Measurements from ENCODE around the gene SCGB3A2.

The SCGB3A2 gene, protein sequence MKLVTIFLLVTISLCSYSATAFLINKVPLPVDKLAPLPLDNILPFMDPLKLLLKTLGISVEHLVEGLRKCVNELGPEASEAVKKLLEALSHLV

DNA sequence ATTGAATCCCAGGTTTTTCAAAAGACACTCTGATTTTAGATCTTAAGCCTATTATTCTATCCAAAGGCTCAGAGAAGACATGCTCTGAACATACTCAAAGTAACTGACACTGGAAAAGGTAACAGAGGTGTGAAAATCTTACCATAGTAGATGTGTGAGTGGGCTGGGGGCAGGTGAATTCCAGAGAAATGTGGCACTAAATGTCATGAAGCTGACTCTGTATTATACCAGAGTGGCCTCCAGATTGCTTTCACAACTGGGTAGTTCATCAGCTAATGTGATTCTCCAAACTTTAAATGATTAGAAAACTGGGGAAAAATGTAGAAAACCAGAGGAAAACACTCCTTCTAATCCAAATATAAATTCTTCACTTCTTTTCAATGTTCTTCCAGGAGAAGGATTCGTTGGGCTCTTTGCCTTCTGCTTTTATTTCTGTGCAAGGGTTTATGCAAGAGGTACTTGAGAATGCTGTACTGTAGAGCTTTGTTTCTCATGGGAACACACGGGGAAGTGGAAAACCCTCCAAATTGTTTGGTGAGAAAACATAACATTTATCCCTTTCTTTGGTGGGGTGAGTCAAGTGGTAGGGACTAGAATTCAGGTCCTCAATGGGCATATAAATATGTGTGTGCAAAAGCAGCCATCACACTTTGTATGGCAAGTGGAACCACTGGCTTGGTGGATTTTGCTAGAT, at the start of gene SCGB3A2:
SCGB3A2 (plus strand) TSS at position 646 of the 694 bp plus-strand sequence. CDS start 93 bp downstream, outside the sequence.
- no peak for DNase-seq (ENCODE audit: low read depth)

DNA sequence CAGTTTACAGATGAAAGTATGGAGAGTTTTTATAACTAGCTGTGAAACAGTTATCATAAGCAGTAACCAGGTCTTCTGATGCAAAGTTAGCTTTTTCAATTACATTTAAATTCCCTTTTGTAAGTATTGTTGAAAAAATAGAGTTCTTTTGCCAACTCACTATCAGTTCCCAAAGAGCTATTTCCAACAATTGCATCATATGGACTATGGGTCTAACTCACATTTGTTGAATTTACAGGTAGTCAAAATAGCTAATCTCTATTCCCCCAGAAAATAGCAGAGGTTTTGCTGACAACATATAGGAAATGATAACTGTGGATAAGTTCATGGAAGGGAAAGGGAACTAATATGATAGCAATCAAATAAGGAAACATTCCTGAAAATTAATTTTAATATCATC, 48.5 kb upstream of the SCGB3A2 start:
- no peak for DNase-seq (ENCODE audit: low read depth)

DNA sequence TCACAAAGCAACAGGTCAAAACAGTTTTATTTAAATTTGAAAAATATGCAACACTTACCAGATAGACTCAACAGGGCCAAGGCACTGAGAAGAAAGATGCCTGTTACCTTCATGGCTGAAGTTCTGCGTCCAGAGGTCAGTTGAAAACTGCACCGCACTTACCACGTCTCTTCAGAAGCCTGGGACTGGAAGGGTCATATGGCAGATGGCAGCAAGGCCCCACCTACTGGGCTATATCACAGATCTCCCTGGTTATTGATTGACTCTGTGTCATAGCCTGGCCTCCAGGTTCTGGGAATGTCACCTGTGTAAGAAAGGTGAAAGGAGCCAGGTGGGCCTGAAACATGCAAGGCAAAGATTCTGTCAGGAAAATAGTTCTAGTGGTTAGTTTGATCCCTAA, 47.0 kb upstream of the SCGB3A2 start, which contains the start of gene SPINK1:
SPINK1 (minus strand) TSS at position 207 of the 400 bp plus-strand sequence; CDS start at position 113, 94 bp downstream.
- no peak for DNase-seq (ENCODE audit: low read depth)

DNA sequence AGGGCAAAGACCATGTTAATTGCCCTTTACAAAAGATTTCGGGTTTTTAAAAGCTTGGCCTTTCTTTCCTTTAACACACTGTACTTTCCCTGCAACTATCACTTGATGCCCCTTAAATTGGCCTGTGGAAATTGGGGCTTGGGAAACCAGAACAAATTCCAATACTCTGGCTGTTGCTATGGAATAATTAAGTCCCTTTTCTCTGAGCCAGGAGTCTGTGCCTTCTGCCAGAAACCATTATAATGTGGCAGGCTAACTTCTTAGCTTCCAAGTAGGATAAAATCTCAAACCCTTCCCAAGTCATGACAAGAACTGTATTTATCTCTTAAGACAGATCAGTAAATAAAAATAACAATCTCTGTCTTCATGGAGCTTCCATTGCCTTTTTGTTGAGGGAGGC, 46.0 kb upstream of the SCGB3A2 start:
- no peak for DNase-seq (ENCODE audit: low read depth)

DNA sequence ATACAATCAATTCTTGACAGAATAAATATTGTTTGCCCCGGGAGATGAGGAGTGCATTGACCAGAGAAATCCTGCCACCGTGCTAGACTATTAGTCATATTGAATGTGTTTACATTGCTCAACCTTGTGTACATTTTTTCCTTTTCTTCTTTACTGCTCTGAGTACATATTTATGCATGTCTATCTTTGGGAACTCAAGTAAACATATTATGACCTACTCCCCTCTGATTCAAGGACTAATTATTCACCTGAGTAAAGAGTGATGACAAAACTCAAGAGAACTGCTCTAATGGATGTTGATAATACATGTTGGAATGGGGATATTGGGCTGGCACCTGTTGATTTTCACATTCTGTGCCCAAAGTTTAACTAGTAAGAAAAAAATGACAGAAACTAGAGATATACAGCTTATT, 43.1 kb upstream of the SCGB3A2 start:
- DNase-seq (ENCODE audit: low read depth) = no peak

DNA sequence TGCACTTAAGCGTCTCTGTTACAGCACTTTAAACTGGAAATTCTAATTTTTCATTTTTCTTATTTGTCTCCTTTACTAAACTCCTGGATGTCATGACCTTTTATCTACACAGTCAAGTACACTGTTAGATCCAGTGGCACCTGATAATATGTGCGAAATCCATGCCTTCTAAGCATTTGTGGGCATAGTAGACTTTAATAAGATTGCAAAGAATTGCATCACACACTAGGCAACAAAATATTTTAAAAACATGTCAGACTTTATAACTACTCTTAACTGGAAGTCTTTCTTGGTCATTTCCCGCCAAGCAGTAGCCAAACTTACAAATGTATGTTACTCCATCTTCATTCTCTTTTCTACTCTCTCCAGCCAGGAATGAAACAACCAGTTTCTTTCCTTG, 42.1 kb upstream of the SCGB3A2 start:
- no peak for DNase-seq (ENCODE audit: low read depth)

DNA sequence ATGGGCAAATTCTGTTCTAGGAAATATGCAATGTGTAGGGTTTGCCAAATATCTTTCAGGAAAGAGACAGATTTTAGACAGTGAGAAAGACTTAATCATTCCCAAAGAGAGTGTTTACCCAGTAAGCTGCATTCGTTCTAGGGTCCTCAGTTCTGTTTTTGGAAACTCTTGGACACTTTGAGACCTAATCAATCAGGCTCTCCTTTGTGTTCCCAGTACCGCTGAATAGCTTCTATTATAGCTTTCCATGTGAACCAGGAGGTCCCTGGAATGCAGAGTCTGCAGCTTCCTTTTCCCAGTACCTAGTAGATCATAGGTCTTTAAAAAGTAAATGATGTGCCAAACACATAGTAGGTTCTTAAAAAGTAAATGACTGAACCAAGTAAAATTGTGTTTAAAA, 35.6 kb upstream of the SCGB3A2 start:
- no peak for DNase-seq (ENCODE audit: low read depth)

DNA sequence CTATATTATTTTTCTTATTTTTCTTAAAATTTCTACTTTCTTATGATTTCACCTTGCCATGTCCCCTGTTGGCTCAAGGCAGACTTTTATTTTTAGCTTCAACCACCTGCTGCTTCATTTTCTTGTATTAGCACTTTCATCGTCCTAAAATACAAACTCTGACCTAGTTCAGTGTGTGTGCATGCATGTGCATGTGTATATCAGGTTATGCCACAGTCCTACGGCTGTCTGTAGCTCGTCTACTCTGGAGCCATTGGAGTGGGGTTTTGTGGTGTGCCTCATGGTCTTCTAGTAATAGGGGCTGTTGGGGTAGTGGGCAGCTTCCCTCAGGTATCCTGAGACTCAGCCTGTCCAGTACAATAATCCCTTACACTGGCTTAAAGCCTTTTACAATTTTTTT, 33.7 kb upstream of the SCGB3A2 start:
- no peak for DNase-seq (ENCODE audit: low read depth)

DNA sequence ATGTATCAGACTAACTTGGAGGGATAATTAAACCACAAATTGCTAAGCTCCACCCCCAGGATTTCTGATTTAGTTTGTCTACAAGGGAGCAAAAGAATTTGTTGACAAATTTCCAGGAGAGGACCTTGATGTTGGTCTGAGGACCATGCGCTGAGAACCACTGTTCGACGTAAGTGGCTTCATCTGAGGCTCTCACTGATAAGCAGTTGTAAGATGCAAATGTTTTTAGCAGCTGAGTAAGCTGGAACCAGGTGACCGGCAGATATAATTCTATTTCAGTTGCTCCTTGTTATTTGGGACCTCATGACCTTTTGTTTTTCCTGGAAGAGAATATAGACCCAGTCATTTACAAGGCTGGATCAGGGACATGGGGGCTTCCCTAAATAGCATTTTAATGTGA, 32.9 kb upstream of the SCGB3A2 start:
- no peak for DNase-seq (ENCODE audit: low read depth)

DNA sequence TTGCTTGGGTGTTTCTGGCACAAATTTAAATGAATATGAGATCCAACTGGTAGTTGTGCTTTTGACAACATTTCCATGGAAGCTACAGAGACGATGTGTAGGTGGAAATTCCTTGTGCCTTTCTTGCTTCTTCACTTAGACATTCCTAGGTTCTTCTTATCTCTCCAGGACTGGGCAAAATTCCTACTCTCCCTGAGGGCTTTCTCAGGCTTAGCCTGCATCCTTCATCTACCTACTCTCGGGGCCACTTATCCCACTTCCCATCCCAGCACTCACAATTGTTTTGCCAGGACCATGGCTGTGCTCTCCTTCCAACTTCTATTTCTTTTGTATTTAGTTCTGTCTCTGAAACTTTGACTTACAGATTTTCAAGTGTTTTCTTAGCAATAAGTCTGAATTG, 29.3 kb upstream of the SCGB3A2 start:
- DNase-seq (ENCODE audit: low read depth) = no peak

DNA sequence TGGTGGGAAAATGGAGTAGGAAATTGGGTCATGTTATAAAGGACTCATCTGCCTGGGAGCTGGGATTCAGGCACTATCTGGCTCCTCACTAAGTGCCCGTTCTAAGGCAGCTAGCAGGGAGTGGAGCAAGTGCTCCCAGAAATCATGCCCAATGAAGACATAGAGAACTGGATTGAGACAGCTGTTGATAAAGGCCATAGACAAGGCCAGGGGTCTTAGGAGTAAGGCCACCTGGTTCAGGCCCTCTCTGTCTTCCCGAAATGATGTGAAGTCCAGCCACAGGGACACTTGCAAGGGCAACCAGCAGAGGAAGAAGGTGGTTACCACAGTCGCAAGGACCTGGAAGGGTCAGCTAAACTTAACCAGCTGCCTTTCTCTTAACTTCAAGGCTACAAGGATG, 26.9 kb upstream of the SCGB3A2 start:
- no peak for DNase-seq (ENCODE audit: low read depth)

DNA sequence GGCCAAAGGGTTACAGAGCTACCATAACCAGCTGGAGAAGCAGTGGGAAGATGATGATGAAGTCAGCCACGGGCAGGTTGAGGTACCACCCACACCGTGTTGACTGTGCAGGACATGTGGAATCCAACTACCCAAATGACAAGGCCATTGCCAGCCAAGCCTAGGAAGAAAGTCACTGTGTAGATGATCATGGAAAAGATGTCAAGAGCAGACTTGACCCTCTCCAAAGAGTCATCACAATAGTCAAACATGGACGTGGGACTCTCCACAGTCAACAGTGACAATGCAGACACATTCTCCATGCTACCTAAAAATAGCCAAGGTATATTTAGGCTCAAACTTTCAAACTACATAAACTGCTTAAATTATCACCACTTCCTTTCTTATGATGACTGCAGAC, 26.1 kb upstream of the SCGB3A2 start:
- no peak for DNase-seq (ENCODE audit: low read depth)

DNA sequence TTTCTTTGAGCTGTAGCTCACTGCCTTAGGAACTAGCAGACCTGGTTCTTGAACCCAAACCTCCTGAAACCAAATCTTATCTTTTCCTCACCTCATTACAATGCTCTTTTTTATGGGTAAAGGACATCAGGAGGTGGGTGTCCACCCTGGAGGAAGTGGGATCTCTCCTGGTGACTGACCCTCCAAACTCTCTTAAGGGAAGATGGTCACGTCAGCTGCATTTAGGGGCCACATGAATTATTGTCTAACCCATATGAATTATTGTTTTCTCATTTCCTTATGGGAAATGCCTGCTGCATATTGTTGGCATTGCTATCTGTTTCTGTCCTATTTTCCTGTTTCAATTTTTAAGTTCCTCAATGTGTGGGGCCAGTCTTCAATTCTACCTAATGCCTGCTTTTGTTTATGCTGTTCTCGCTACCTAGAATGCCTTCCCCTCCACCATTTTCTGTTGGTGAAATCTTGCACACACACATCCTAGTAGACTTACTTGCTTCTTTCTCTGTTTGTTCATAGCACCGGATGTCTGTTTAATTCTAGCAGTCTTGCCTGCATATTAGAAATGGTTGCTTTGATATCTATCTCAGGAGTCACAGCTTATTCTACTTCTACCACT, 25.0 kb upstream of the SCGB3A2 start:
- DNase-seq (ENCODE audit: low read depth) = no peak

DNA sequence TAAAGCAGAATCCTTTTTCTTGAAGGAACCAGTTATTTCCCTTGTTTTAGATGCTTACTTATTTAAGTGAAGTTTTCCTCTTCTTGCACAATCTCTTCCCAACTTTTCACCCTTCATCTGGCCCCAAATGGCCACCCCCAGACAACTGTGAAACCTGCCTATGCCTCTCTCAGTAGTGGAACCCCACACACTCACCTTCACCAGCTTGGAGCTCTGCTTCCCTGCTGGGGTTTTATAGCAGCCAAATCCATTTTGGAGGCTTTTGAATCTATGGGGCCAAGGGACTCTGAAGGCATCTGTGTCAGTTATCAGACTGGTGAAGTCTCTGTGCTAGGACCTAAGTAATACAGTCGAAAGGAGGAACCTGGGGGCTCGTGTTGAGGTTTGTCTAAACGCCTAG, 24.2 kb upstream of the SCGB3A2 start:
- DNase-seq (ENCODE audit: low read depth) = no peak

DNA sequence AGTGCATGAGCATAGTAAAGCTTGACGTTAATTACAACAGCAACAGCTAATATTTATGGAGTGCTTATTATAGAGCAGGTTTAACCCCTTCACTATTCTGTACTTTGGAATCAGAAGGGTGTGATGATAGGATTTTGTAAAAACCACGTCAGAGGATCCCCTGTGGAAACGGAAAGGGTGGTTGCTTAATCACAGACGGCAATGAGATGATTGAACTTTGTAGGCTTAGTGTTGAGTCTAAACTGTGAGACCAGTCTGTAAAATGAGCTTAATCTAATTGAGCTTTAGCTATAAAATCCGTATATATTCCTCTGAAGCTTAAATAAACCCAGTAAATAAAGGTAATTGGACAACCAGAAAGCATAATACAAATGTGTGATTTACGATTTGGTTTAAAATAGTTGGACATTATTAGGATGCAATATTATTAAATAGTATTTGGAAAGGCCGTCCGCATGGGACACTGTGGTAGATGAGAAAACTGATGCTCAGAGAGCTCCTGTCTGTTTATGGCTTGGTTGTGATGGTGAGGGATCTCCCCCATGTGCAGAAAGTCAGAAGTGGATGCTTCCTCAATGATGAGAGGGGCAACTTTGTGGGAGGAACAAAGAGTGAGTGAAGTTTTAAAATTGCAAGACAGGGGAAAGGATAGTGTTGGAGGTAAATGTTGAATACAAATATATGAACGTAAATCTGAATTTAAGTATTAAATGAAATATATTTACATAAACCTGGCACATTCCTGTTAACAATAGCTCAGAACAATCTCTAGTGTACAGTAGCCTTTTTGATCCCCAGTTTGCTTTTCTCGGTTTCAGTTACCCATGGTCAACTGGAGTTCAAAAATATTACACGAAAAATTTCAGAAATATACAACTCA, 23.4 kb upstream of the SCGB3A2 start:
- DNase-seq (ENCODE audit: low read depth) = no peak

DNA sequence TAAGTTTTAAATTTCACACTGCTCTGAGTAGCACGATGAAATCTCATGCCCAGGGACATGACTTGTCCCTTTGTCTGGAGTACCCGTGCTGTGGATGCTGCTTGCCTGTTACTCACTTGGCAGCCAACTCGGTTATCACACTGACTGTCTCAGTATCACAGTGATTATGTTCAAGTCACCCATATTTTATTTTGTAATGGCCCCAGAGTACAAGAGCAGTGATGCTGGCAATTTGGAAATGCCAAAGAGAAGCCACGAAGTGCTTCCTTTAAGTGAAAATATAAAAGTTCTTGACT, 22.8 kb upstream of the SCGB3A2 start:
- DNase-seq (ENCODE audit: low read depth) = no peak

DNA sequence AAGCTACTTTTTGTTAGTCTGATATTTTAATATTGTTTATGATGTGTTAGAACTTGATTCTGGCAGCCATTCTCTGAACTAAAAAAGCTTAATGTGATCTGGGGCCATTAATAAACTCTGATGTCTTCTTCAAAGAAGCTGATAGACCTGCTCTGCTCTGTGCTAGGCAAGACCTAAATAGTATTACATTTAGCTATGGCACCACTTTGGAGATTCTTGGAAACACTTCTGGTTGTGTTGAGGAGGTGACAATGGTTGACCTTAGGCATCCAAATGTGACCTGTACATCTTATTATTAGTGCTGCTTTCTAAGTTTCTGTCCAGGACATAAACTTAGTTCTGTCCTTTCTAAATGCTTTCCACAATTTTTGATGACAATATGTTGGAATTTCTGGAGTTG, 21.7 kb upstream of the SCGB3A2 start:
- no peak for DNase-seq (ENCODE audit: low read depth)

DNA sequence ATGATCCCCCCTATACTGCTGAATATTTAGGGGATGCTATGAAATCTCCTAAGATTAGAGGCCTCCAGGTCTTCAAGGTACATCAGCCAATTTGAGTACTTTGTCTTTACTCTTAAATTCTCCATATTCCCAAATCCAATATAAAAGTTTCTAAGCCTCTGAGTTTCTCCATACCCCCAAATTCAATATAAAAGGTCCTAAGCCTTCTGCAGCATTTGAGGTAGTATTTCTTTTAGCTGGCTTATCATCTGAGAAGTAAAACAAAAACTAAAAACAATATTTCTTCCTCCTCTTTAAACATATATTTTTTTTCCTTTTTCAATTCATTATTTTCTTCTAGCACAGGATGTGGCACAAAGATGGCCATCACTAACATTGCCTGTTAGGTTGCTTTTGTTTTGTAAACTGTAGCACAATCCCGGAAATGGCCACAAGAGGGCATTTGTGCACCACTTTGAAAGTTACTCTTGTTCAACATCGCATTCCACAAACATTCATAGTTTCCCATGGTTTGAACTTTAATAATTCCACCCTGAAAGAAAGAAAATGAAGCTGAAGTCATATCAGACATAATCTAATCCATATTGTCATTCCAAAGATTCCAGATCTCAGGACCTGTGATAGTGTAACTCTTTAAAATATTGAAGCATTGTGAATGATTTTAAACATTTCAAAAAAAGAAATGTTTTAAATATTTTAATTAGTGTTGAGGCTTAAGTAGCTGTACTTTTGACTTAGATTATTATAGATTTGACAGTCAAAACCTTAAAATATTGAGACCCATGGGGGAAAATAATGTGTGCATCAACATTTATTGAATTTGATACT, 21.0 kb upstream of the SCGB3A2 start:
- peak; percentile 17 for DNase-seq (ENCODE audit: low read depth)

DNA sequence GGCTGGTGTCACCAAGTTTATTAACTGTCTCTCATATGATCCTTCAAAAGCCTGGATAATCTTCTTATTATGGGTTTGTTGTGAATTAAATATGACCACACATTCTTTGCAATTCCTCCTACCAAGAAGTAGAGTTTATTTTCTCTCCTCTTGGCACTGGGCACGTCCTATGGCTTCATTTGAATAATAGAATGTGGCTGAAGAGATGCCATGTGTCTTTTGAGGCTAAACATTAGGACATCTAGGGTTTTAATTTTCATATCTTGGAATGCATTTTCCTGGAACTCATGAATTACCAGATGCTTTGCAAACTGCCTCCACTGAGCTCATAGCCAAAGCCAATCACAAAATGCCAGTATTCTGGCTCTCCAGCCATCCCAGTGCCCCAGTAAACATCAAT, 19.9 kb upstream of the SCGB3A2 start:
- DNase-seq (ENCODE audit: low read depth) = no peak

DNA sequence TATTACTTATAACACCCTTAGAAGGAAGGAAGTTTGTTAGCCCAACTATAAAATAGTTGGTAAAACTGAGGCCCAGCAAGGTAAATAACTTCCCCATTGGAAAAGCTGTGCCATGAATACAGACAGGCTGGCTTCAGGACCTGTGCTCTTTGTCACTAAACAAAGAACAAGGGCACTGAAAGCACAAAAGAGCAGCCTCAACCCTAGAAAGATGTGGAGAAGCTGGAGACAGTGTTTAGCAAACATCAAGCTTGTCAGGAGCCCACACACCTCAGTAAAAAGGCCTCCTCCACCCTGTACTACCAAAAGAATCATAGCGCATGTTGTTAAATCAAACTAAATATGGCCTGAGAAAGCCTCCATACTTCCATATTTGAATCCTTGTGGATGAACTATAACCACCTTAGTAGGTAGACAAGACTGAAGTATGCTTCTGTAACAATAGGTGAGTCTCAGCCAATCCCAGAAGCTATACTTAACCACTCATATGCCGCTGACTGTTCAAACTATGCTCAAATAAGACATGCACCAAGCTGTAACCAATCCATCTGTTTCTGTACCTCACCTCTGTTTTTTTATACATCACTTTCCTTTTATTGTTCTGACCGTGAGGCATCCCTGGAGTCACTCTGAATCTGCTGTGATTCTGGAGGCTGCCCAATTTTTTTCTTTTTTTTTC, 18.4 kb upstream of the SCGB3A2 start:
- no peak for DNase-seq (ENCODE audit: low read depth)

DNA sequence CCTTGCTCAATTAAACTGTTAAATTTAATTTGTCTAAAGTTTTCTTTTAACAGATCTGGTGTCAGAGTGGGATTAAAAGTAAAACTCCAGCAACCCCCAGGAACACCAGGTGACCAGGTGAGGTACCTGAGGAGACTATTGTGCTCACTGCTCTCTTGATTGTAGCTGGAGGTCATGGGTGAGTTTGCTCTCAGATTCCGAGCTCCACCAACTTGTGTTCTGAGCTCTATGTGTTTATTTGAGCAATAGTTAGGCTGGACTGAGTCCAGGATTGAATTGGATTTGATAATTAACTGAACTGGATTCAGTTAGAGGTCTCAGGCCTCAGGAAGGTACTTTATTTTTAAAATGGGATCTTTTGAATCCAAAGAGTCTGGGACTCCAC, 17.9 kb upstream of the SCGB3A2 start:
- no peak for DNase-seq (ENCODE audit: low read depth)

All from stimulated activated CD8-positive, alpha-beta memory T cell treated with anti-CD3 and anti-CD28 coated beads, Interleukin-12 subunit alpha, Interleukin-12 subunit beta, amount 100 ng/mL, for 1 hour (primary cell).